GM19035 (cell line): ENCODE measurements around the gene RHOU.

Experiments used
- ATAC-seq: cut with Tn5 transposase; IDR thresholded peaks from one replicate; pipeline ENCODE4 v1.9.1; 2021; ENCODE audit not compliant: unreplicated experiment

The RHOU gene

DNA sequence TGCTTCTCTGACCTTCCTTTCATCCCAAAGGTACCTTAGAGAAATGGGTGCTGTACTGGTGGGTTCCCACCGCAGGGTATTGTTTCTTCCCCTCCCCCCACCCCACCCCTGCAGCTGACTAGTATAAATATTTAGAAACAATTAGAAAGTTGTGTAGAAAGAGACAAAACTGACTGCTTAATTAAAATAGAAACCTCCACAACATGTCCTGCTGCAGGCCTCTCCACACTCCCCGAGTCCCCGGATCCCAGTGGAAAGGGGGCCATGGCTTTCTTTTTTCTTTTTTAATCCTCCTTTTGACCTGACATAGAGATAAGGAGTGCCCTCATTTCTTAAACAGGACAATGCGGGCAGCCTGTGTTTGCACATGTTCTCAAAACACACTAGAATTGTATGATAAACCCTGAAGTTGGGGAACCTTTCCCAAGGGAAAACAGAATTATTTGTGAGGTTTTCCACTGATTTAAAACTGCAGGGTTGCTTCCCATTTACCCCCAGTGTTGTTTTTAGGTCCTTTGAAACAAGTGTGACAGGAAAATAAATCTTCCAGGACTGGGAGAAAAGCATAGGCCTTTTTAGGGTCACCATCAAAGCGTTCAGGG lies 1.7 kb downstream of the RHOU start:
- no peak for ATAC-seq

DNA sequence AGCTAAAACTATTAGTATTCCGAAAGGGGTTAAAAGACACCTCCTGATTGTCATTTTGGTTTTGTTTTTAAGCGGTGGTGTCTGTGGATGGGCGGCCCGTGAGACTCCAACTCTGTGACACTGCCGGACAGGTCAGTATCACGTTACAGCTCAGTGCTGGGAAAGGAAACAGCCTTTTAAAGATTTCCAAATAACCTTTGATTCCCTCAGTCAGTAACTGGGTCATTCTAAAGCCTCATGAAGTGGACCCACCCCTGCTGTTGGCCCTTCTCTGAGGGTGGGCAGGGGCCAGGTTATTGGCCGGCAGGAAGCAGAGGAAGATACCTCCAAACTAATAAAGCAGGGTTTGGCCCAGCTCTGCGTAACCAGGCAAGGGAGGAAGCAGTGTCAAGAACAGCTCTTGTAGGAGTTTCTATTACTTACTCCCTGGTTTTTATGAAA lies 2.3 kb downstream of the RHOU start:
- no peak for ATAC-seq

DNA sequence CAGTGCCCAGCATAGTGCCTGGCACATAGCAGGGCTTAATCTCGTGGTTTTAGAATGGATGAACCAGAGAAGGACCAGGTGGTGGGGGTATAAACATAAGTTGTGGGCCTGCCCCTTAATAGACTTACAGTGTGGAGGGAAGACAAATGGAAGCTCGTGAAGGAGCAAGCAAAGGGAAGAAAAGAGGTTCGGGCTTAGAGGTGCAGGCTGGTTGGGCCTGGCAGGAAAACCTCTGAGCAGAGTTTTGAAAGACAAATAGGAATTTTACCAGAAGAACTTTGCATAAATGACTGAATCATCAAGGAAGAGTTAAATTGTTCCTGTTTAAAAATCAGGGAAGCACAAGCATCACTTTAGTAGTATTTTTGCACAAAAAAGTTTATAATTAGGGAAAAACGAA lies 4.5 kb downstream of the RHOU start:
- no peak for ATAC-seq

DNA sequence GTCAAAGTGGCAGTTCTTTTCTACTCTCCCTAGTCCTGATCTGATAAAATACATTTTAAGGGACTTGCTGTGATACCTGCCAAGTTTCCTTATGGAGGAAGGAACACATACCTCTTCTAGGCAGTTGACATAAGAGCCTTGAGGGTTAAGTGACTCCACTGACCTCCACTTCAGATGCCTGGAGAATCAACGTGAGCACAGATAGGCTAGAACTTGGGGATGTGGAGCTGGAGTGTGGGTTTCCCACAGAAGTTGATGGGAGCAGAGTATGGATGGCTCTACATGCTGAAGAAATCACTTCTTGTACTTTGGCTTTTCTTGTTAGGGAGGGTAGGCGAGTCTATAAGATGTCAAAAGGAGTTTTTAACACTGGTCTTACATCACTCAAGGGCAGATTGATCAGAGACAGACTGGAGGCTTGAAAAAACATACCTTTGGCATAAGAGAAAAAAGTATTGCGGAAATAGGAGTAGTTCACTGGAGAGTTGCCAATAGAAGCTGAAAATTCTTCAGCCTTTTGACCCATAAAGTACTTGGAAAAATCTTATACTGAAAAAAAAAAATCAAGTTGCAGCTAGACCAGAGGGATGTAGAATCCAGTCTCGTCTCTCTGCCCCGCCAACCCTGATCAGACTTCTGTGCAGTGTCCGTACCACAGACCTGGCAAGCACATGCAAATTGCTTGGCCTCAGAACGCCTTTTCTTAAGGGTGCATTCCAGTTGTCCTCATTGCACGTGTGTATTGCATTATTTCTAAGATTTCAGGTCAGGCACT lies 5.5 kb downstream of the RHOU start:
- no peak for ATAC-seq

DNA sequence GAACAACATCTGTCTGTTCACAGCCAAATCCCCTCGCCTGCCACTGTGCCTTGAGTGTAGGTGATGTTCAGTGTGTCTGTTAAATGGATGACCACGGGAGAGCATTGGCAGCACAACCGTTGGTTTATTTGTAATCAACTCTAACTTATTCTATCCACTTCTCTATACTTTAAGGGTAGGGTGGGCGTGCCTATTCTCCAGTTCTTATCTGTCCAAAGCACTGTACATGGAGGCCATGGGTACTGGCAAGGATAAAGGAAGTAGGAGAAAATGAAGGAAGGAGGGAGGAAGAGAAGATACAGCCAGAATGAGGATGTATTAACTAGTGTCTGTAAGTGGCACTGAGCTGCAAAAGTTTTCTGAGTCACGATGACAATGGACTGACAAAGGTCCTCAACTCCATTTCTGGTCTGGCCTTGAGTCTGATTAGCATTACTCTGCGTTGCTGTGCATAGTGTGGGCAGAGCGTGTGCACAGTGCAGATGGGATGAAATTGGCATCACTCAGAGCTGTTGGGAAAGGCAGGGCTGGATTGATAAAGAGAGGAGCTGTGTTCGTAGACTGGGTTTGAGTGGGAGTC lies 7.1 kb downstream of the RHOU start:
- no peak for ATAC-seq

DNA sequence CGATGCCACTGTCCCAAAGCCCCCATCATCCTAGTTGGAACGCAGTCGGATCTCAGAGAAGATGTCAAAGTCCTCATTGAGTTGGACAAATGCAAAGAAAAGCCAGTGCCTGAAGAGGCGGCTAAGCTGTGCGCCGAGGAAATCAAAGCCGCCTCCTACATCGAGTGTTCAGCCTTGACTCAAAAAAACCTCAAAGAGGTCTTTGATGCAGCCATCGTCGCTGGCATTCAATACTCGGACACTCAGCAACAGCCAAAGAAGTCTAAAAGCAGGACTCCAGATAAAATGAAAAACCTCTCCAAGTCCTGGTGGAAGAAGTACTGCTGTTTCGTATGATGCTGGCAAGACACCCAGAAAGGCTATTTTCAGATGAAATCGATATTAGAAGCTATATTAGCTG lies 8.1 kb downstream of the RHOU start:
- ATAC-seq: no peak

DNA sequence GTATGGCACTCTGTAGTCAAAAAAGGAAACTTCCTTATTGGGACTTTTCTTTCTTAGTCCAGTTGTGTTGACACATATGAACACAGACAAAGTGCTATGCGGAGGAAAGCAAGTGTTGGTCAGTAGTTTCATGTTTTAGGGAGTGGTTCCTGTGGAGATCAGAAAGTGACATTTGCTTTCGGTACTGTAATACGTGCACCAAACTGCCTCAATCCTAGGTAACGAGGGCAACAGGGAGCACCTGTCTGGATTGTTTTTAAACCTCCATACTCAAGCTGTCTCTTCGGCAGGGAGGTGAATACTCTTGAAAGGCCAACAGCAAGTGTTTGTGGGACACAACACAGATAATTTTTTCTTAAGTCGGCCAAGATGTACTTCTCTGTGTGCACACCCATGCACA lies 9.1 kb downstream of the RHOU start:
- no peak for ATAC-seq

DNA sequence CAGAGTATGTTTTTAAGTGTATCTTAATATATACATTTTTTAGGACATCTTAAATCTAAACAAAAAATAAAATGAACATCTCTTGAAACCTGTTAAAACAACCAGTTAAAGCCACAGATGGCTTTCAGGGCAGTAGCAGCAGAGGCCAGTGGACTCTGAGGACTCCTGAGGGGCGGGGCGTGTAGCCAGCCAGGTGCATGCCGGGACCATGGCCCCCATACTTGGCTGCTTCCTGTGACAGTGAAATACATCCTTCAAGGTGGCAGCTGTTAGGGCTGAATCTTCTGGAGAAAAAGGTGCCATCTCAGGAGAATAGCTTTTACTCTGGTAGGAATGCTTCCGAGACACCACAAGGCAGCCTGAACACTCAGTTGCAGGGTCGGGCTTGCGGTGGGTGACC lies 9.6 kb downstream of the RHOU start:
- no peak for ATAC-seq

DNA sequence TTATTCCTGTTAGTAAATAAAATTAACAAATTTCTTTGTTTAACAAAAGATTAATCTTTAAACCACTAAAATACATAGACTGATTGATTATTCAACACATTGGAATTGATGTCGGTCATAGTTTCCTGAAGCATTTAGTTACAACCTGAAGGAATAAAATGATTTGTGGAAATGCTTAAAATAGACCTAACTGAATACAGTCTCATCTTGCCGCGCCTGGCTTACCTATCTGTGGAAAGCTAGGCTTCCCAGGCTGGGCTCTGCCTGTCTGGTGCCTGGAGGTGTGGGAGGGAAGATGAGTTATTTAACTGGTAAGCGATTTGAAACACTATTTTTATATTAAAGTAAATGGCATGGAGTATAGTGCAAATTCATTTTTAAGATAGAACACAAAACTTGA lies 10.2 kb downstream of the RHOU start:
- no peak for ATAC-seq

DNA sequence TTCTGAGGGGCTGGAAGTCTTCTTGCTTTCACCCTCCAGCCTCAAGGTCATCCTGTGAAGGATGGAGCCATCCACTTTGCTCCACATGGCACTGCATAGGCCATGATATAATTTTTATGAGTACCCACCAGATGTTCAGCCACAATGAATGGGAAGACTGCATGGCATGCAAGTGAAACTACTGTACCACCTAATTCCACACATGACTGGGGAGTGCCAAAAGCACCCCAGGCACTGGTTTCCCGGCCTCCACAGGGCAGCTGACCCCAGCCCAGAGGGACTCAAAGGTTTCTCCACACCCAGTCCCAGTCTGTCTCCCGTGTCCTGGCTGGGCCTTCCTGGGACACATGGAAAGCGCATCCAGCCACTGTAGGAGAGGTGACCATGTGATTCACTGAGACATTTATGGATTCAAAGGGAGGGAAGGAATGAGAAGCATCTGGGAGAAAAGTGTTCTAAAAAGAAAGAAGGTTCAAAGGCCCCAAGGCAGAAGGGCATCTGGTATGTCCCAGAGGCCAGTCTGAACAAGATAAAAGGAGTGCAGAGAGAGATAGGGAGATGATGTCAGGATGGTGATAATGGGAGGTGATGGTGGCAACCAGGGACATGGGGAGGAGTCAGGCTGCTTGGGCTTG lies 12.1 kb downstream of the RHOU start:
- ATAC-seq: no peak

DNA sequence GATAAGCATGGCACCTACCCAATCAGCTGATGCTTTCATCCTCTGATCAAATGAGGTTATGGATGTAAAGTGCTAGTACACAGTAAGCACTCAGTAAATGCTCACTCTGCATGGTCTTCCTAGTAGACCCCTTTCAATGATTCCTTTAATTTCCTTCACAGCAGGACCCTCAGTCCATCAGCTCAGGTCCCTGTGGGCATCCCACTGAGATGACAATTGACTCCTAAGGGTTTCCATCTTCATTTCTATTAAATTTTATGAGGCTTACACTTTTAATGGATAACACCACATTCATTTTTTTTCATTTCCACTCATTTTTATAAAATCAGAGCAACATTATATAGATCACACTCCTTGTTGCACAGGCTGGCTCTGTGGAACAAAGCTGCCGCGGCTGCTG lies 12.8 kb downstream of the RHOU start:
- ATAC-seq: no peak

DNA sequence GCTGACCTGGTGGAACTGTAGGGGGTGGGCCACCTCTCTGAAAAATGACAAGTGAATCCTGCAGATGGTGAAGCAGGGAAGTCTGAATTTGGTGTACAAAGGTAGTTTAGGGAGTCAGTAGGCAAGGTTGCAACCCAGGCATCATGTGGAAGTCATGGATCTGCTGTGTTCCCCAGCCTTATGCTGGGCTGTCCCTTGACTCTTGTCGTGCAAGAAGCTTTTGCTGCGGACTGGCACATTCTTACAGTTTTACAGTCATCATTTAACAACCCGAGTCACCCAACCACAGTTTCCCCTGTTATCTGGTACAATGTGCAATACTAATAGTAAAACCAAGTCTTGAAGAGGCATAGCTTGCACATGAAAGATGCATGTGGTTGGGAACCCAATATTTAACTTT lies 13.2 kb downstream of the RHOU start:
- no peak for ATAC-seq

DNA sequence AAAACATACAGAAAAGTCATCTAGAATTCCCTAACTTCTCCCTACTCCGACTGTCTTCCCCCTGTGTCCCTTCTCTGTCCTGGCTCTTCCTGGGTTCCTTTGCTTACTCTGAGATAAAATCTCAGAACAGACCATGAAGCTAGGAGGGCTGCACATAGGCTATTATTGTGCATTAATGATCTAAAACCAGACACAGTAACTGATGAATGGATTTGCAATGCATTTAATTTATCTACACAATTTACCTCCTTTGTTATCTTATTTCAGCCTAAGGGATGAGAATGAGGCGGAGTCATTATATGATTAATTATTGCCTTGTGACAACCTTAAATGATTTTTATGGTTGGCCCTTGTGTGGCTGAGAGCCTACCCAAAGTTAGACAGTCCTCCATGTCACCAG lies 14.5 kb downstream of the RHOU start:
- ATAC-seq: no peak

DNA sequence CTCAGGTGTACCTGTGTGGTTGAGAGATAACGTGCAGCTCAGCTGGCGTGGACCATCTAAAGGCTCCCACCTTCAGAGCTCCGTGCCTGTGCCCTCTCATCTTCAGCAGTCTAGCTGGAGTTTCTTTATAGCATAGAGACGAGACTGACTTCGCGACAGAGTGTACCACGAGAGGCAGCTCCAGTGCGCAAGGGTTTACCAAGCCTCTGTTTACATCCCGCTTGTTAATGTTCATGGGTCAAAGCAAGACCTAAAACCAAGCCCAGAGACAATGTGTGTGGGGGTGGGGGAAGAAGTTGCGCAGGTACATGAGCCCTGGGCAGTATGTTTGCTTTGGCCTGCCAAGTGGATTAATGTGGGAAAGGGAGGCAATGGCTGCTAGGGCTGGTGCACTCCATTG lies 15.6 kb downstream of the RHOU start:
- no peak for ATAC-seq

DNA sequence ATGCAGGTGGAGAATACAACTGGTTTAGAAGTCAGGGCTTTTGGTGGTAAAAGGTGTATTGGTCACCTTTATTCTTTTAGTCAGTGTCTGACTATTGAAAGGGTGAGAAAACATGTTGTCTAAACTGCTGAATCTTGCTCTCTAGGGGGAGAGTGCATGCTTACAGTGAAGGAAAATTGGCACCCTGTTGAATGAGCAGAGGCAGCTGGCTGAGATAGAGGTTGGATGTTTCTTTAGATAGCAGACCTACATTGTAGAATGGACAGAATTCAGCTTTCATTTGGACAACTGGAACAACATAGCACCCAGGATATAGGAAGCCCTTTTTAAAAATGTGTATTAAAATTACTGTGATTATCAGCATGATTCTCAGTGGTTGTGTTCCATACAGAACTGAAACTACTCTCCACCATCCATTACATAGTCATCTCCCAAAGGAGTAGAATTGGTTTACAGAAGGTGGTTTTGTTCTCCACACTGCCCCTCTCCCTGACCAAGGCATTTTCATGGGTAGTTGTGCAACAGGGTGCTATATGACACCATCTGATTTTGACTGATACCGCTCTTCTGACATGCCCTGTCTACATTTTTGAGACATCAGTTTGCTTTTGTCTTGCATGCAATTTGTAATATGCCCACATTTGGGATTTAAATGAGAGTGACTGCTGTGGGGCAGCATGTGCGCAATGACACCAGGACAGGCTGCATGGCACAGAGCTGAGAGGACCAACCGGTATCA lies 16.2 kb downstream of the RHOU start:
- no peak for ATAC-seq

DNA sequence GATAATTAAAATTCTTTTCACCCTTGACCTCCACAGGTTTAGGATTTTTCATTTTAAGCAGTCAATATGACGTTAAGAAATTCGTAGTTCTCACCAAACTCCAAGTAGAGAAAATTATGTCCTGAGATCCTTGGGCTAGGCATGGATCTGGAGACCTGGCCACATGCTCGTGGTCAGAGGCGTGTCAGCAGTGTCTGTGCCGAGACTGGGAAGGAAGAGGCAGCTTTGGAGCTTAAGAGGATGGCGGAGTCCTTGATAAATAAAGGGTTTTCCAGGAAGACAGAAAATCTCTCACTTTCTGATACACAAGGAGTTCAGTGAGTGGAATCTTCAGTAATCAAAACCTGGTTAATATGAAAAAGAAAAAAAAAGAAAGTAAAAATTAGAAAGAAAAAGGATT lies 17.0 kb downstream of the RHOU start:
- no peak for ATAC-seq

DNA sequence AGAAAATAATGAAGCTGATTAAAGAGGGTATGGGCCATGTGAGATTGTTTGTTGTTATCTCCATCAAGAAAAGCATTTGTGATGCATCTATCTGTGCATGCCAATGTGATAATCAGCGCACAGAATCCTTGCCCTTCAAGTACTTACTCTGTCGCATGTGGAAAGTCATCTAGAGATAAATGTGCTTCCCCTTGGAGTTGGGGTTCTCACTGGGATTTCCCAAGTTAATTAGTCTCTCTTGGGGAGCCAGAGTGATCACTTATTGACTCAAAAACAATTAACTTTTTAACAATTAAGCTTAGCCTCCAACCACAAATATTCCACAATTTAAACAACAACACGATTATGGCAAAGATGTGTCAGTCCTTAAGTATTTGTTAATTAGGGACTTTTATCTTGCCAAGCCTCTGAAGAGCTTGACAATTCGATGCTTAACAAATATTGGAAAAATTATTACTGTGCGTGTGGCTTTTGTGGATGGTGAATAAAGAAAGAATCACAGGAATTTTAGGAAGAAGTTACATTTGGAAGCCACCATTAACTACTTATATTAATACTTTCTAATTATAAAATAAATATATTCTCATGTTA lies 17.5 kb downstream of the RHOU start:
- ATAC-seq: no peak

DNA sequence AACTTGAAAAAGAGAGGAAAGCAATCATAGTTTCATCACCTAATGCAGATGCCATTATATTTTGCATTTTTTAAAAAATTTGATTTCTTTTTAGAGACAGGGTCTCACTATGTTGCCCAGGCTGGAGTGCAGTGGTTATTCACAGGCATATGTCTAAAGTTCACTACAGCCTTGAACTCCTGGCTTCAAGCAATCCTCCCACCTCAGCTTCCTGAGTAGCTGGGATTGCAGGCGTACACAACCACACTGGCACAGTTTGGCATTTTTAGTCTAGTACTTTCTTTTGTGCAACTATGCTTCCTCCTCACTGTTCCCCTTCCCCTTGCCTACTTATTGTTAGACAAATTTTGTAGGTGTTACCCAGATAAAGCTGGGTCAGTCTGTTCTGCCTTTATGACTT lies 18.0 kb downstream of the RHOU start:
- ATAC-seq: no peak

DNA sequence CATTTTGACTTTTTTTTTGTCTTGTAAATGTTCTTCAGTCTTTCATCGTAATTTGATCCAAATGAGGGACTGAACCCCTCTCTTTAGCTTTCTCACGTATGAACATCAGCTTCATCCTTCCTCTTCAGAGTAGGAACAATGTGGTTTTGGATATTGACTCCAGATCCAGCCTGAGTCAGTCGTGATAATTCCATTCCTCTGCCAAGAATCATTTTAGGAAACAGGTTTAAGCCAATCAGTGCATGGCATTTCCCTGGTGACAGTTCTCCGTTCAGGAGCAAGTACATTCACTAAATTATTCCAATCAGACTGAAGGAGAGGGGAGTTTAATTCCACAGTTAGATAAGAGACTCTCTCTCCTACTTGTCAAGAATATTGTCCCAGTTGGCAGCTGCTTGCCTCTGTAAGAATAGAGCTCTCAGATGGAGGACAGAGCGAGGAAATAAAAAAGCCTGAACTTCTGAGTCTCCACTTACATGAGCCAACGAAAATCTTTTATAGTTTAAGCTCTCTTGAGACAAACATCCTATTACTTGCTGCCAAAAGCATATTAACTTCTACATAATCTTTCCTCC lies 18.6 kb downstream of the RHOU start:
- no peak for ATAC-seq

DNA sequence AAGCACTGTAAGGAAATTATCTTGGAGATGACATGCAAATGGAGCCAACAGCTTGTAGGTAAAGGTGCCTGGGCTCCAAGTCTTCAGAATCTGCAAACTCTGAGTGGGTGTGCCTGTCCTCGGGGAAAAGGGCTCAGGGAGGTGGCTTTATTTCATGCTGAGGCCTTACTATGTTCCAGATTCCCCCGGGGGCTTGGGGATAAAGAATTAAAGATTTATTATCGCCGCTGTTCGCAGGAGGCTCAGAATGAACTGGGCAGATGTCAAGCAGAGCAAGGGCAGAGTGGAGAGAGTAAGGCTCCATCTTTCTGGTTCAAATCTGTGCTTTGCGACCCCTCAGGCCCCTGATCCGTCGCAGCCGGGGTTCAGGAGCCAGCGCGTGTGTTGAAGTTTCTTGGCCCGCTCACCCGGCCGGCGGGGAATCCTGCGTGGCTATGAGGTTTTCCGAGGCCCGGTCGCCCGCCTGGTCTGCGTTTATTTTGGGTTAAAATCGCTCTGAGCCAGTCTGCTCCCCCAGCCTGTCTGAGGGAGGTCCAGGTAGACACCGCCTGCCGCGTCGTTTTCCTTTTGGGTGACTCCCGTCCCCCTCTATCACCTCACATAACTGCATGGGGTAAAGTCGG lies 19.5 kb downstream of the RHOU start:
- no peak for ATAC-seq
